Gastroesophageal sphincter (tissue), 3 donors: ENCODE measurements around the gene NUDT12.

Source experiments
- CTCF ChIP-seq, 4 experiments: fragments of 200-600 bp in 2 of 4; fragments of 450-650 bp in 2 of 4; sonication (generic) in 1 of 4; IDR thresholded peaks; one replicate each; pipeline ENCODE4 v1.5.1; 2017 to 2019; ENCODE audit warnings: antibody characterized with exemption in 4 of 4, mild to moderate bottlenecking in 2 of 4, moderate library complexity in 2 of 4
- EP300 ChIP-seq: sonication (generic); formaldehyde crosslinking; IDR thresholded peaks from one replicate; pipeline ENCODE4 v1.6.1; 2017; ENCODE audit warnings: antibody characterized with exemption, mild to moderate bottlenecking
- POLR2A ChIP-seq, 2 donors: fragments of 450-650 bp; IDR thresholded peaks; one replicate each; pipeline ENCODE4 v1.6.1; 2017; ENCODE audit warnings: antibody characterized with exemption in 2 of 2, mild to moderate bottlenecking in 2 of 2, moderate library complexity in 1 of 2
- POLR2AphosphoS5 ChIP-seq: sonication (generic); formaldehyde crosslinking; IDR thresholded peaks from one replicate; pipeline ENCODE4 v1.6.1; 2017; ENCODE audit warnings: antibody characterized with exemption

- TF ChIP-seq CTCF (IDR thresholded peaks at IDR 0.05), result no peak
- no peak for TF ChIP-seq POLR2A (IDR thresholded peaks at IDR 0.05)
- no peak for TF ChIP-seq EP300
- TF ChIP-seq POLR2AphosphoS5, result no peak
These were observed 42.7 kb upstream of the NUDT12 start for GRCh38 chr5:103605277-103605676.
